Measurements from ENCODE around the gene ROR1. TPM values are rescaled to one million over a fixed set of nuclear protein-coding genes. Genes with fewer than 3 reads are reported as not detected.

The ROR1 gene
- total RNA-seq, 1 experiment from 2014 or later = 56.3 TPM

- no peak for TF ChIP-seq PRDM15 (CRISPR knock-in tag; IDR thresholded peaks at IDR 0.05)
Observed at GRCh38 chr1:63981408-63981773, 207.6 kb downstream of the ROR1 start (continued).

- CTCF ChIA-PET = no interaction called here
- no peak overlapping the region for H3K27ac Mint-ChIP-seq
- no peaks in the 10 kb centered on the region for H3K36me3 Mint-ChIP-seq
- no peaks in the 10 kb centered on the region for H3K27me3 Mint-ChIP-seq (ENCODE audit: low read depth)
- POLR2A ChIA-PET = no interaction called here
- no peaks in the 10 kb centered on the region for H3K9me3 Mint-ChIP-seq
- no peak for TF ChIP-seq USF2 (CRISPR knock-in tag; IDR thresholded peaks at IDR 0.05)
- TF ChIP-seq FOXP1 (CRISPR knock-in tag; IDR thresholded peaks at IDR 0.05; ENCODE audit: borderline replicate concordance) = no peak
- no peak for TF ChIP-seq RORB (CRISPR knock-in tag; IDR thresholded peaks at IDR 0.05)
- TF ChIP-seq MLX (CRISPR knock-in tag; IDR thresholded peaks at IDR 0.05) = no peak
- TF ChIP-seq ATF1 (CRISPR knock-in tag; IDR thresholded peaks at IDR 0.05) = no peak
- TF ChIP-seq ZNF425 (CRISPR knock-in tag; conservative IDR thresholded peaks at IDR 0.05) = no peak
- TF ChIP-seq SOX15 (CRISPR knock-in tag; IDR thresholded peaks at IDR 0.05) = no peak
- no peak for TF ChIP-seq NR3C1 (CRISPR knock-in tag; conservative IDR thresholded peaks at IDR 0.05; ENCODE audit: low read depth)
- no peak for TF ChIP-seq ESRRA (CRISPR knock-in tag; IDR thresholded peaks at IDR 0.05; ENCODE audit: borderline replicate concordance)
- no peak for TF ChIP-seq EMX1 (CRISPR knock-in tag; IDR thresholded peaks at IDR 0.05)
- no peak for TF ChIP-seq CBFB (CRISPR knock-in tag; IDR thresholded peaks at IDR 0.05; ENCODE audit: low read depth)
- TF ChIP-seq TCF7 (CRISPR knock-in tag; IDR thresholded peaks at IDR 0.05; ENCODE audit: low read depth) = no peak
- no peak for TF ChIP-seq ZNF138 (CRISPR knock-in tag; conservative IDR thresholded peaks at IDR 0.05)
- TF ChIP-seq OVOL2 (CRISPR knock-in tag; IDR thresholded peaks at IDR 0.05; ENCODE audit: borderline replicate concordance) = no peak
- no peak for TF ChIP-seq USF1 (CRISPR knock-in tag; IDR thresholded peaks at IDR 0.05)
- TF ChIP-seq ETV6 (CRISPR knock-in tag; IDR thresholded peaks at IDR 0.05) = no peak
- no peak for TF ChIP-seq IRF1 (CRISPR knock-in tag; IDR thresholded peaks at IDR 0.05)
- no peak for TF ChIP-seq E2F5 (CRISPR knock-in tag; IDR thresholded peaks at IDR 0.05)
- TF ChIP-seq E2F4 (CRISPR knock-in tag; IDR thresholded peaks at IDR 0.05; ENCODE audit: borderline replicate concordance, low read depth) = no peak
- no peak for TF ChIP-seq ELF4 (CRISPR knock-in tag; IDR thresholded peaks at IDR 0.05; ENCODE audit: low read depth)
- DNase-seq (ENCODE audit: low spot score) (no peak), ATAC-seq (no peak)
- peaks cover 65% of the 10 kb centered on the region for H3K4me1 Mint-ChIP-seq
- H3K4me3 Mint-ChIP-seq = no peak overlapping the region
Observed at GRCh38 chr1:63982201-63982600, 208.4 kb downstream of the ROR1 start.
